Peyer's patch (tissue), 4 donors: Measurements from ENCODE around the gene CALU. TPM values are rescaled to one million over a fixed set of nuclear protein-coding genes. Genes with fewer than 3 reads are reported as not detected.

Source experiments
- DNase-seq, 3 donors: peaks; one replicate each; pipeline ENCODE4 v3.0.0-alpha.2; 2017 to 2019
- H3K27ac ChIP-seq, 4 donors: fragments of 200-600 bp; sonication (generic); one replicate each; pipeline ENCODE4 v1.5.1; 2016 to 2019
- H3K27me3 ChIP-seq, 2 donors: fragments of 200-600 bp; sonication (generic); one replicate each; pipeline ENCODE4 v1.5.1; 2019
- H3K36me3 ChIP-seq, 3 donors: fragments of 200-600 bp; sonication (generic); one replicate each; pipeline ENCODE4 v1.5.1; 2016 to 2019
- H3K4me1 ChIP-seq, 4 donors: fragments of 200-600 bp; sonication (generic); one replicate each; pipeline ENCODE4 v1.5.1; 2016 to 2019
- H3K4me3 ChIP-seq, 4 donors: fragments of 200-600 bp; sonication (generic); 1 replicate in 3 of 4; 2 replicates in 1 of 4; pipeline ENCODE4 v1.5.1; 2016 to 2019; ENCODE audit warnings: mild to moderate bottlenecking in 1 of 4
- H3K9me3 ChIP-seq, 4 donors: fragments of 200-600 bp; sonication (generic); one replicate each; pipeline ENCODE4 v1.5.1; 2016 to 2019; ENCODE audit warnings: mild to moderate bottlenecking in 1 of 4
- POLR2A ChIP-seq, 2 donors: fragments of 450-650 bp; IDR thresholded peaks; one replicate each; pipeline ENCODE4 v1.5.1; 2017; ENCODE audit warnings: antibody characterized with exemption in 2 of 2, mild to moderate bottlenecking in 2 of 2, moderate library complexity in 2 of 2
- total RNA-seq, 4 donors: library from RNA; depleted of rRNA; stranded (reverse); fragments of >200 nt; gene quantifications; one replicate each; pipeline ENCODE4 v1.1.0, GENCODE V29; 2016
- TF ChIP-seq, protein P1 (sequence below), 6 experiments: fragments of 450-650 bp in 4 of 6; fragments of 200-600 bp in 2 of 6; sonication (generic) in 1 of 6; IDR thresholded peaks; one replicate each; pipeline ENCODE4 v1.5.1; 2017 to 2019; ENCODE audit warnings: antibody characterized with exemption in 6 of 6, mild to moderate bottlenecking in 3 of 6, moderate library complexity in 1 of 6

Gene CALU
- total RNA-seq, 4 donors from 2014 or later = 21.6 to 42.1 (median 27.6) TPM

DNA sequence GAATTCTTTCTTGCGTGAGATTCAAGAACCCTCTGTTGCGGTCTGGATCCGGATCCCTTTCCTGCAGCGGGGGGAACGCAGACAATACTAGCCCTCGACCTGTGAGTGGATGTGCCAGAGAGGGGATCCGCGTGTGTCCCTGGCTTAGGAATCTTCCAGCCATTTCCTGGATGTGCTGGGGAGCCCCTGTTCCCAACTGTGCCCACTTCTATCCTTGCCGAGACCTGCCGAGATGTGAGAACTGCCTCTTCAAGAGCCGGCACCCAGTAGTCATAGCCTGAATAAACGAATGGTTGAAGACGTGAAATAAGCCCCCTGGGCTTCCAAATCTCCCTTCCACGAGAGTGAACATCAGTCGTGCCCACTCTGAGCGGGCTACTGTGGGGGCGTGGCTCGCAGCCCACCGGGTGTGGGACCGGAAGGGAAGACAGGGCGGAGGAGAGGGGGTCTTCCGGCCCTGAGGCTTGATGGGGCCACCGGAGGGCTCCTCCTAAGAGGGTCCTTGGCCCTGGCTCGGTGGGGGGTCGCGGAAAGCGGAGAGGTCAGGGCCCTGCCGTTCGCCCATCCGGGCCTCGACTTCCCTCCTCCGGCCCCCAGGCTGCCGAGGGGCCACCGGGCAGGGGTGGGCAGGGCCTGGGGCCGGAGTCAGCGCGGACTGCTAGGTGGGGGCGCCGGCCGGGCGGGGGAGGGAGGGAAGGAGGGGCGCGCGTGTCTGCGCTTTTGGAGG is 51.3 kb downstream of the CALU start:
- DNase-seq = no peak

DNA sequence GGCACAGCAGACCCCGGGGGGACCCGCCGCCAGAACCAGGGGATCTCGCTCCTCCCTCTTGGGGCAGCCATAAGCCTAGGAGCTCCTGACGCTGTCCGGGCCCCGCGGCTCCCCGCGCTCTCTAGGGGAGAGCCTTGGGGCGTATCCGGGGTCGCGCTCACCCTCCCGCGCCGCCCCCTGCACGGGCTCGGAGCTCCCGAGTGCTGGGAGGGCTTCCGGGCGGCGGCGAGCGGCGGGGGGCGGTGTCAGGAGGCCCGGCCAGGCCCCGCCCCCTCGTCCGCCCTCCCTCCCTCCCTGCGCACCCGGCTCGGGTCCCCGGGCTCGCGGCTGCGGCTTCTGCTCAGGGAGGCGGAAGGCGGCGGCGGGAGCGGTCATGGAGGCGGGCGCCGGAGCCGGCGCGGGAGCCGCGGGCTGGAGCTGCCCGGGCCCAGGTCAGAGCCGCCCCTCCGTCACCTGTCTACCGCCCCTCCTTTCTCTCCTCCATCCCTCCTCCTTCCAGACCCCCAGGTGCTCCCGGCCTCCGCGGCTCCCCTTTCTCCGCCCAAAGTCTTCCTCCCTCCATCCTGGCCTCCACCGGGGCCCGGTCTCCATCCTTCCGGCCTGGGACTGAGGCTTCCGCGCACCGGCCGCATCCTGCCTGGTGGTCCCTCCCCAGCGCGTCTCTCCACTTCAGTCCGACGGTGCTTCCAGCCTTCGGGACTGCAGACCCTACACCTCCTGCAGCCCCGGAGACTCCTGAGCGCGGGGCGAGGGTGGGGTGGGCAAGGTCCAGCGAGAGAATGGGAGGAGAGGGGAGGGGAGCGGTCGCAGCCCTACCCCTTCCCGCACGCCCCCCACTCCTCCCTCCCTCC is 52.2 kb downstream of the CALU start, which contains the start of gene CCDC136:
CCDC136 (plus strand) TSS at position 848 of the 851 bp plus-strand sequence. CDS start 444 bp downstream, outside the sequence.
- H3K4me3 ChIP-seq = peak within 1 kb of the TSS; percentile 80 to 90 (median 83)
- no peaks in the 10 kb centered on the region for H3K9me3 ChIP-seq
- no peaks in the 10 kb centered on the region for H3K27me3 ChIP-seq
- TF ChIP-seq, protein P1, sequence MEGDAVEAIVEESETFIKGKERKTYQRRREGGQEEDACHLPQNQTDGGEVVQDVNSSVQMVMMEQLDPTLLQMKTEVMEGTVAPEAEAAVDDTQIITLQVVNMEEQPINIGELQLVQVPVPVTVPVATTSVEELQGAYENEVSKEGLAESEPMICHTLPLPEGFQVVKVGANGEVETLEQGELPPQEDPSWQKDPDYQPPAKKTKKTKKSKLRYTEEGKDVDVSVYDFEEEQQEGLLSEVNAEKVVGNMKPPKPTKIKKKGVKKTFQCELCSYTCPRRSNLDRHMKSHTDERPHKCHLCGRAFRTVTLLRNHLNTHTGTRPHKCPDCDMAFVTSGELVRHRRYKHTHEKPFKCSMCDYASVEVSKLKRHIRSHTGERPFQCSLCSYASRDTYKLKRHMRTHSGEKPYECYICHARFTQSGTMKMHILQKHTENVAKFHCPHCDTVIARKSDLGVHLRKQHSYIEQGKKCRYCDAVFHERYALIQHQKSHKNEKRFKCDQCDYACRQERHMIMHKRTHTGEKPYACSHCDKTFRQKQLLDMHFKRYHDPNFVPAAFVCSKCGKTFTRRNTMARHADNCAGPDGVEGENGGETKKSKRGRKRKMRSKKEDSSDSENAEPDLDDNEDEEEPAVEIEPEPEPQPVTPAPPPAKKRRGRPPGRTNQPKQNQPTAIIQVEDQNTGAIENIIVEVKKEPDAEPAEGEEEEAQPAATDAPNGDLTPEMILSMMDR (IDR thresholded peaks at IDR 0.05) = no peak
- TF ChIP-seq POLR2A (IDR thresholded peaks at IDR 0.05) = no peak
- H3K36me3 ChIP-seq = no peaks in the 10 kb centered on the region
- DNase-seq = peak; percentile 78 to 90 (median 84)
- peak within 1 kb of the TSS; percentile 13 to 75 (median 62) for H3K27ac ChIP-seq
- H3K4me1 ChIP-seq = peaks cover 0 to 22% (median 6%) of the 10 kb centered on the region in 4 donors

More for the DNA sequence above, 51.3 kb downstream of the CALU start:
- peaks cover 0 to 22% (median 6%) of the 10 kb centered on the region in 4 donors for H3K4me1 ChIP-seq
- H3K4me3 ChIP-seq = peak overlapping the region; percentile 80 to 90 (median 83)
- H3K9me3 ChIP-seq = no peaks in the 10 kb centered on the region
- H3K36me3 ChIP-seq = no peaks in the 10 kb centered on the region
- TF ChIP-seq POLR2A (IDR thresholded peaks at IDR 0.05) = no peak
- TF ChIP-seq, protein P1 (IDR thresholded peaks at IDR 0.05) = no peak
- no peaks in the 10 kb centered on the region for H3K27me3 ChIP-seq
- H3K27ac ChIP-seq = peak overlapping the region; percentile 13 to 75 (median 62)

DNA sequence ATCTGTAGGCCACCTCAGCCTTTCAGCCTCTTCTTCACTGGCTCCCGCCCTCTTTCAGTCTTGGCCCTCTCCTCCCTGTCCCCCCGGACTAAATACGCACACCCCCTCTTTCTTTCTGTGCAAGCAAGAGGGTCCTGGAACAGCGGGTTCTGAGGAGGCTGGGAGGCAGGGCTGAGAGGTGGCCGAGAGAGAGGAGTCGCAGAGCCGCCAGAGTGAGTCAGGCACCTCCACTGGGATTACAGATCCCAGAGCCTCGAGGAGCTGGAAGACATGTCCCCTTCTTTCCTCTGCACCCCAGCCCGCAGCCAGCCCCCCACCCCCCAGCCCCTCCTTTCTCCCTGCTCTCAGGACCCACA is 52.8 kb downstream of the CALU start:
- H3K4me3 ChIP-seq = peak overlapping the region; percentile 80 to 90 (median 83)
- no peak for DNase-seq
- no peaks in the 10 kb centered on the region for H3K27me3 ChIP-seq
- TF ChIP-seq POLR2A (IDR thresholded peaks at IDR 0.05) = no peak
- no peaks in the 10 kb centered on the region for H3K9me3 ChIP-seq
- H3K36me3 ChIP-seq = no peaks in the 10 kb centered on the region
- H3K4me1 ChIP-seq = peaks cover 0 to 22% (median 6%) of the 10 kb centered on the region in 4 donors
- H3K27ac ChIP-seq = peak overlapping the region in 1 of 4 donors; percentile 57

DNA sequence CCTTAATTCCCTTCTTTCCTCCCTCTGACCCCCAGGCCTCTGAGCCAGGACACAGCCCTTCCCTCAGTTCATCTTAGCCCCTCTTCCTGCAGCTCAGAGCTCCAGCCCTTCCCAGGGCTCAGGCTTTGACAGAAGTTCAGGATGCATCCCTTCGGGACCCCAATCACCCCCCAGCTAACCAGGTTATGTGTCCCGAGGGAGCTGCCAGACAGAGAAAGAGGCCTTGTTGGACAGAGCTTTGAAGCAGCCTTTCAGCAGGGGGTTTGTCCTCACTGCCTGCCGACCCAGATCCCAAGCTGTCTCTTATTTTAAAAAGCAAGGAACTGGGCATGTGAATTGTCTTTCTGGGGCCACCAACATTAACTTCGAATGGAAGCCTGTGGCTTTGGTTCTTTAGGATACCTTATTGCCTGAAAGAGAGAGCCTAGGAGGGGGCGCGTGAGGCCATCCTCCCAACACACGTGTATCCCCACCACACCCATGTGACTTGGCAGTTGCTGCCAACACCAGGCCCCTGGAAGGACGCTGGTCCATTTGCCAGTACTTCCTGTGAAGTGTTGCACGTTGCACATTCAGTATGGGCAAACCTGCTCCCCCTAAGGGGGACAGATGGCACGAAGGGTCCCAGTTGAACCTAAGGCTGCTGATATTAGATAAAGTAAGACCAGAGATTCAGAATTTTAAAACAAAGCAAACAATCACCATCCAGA is 53.5 kb downstream of the CALU start:
- Histone ChIP-seq H3K27ac (no peak overlapping the region), H3K4me1 (peaks cover 0 to 22% (median 6%) of the 10 kb centered on the region in 4 donors), H3K4me3 (peak overlapping the region in 1 of 4 donors; percentile 83), H3K9me3 (no peaks in the 10 kb centered on the region), H3K27me3 (no peaks in the 10 kb centered on the region), H3K36me3 (no peaks in the 10 kb centered on the region)
- no peak for DNase-seq
- no peak for TF ChIP-seq POLR2A (IDR thresholded peaks at IDR 0.05)
- TF ChIP-seq, protein P1 (IDR thresholded peaks at IDR 0.05) = no peak

DNA sequence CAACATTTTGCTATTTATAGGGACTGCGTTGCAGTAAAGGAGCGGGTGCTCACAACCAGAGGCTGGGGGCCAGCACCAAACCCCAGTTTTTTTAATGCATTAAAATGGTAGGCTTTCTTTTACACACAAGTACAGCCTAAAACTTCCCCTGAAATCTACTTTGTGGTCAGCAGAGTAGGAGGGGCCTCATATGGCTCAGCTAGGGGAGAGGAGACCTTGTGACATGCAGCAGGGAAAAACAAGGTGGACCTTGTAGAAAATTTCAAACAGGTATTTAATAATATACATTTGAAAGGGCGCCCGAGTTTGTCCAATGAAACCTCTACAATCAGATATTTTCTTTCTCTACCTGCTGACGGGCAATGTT is 54.0 kb downstream of the CALU start:
- Histone ChIP-seq H3K36me3 (no peaks in the 10 kb centered on the region), H3K27ac (no peak overlapping the region), H3K27me3 (no peaks in the 10 kb centered on the region), H3K9me3 (no peaks in the 10 kb centered on the region), H3K4me3 (no peak overlapping the region), H3K4me1 (peaks cover 0 to 22% (median 6%) of the 10 kb centered on the region in 4 donors)
- DNase-seq = no peak
- TF ChIP-seq POLR2A (IDR thresholded peaks at IDR 0.05) = no peak
- TF ChIP-seq, protein P1 (IDR thresholded peaks at IDR 0.05) = no peak
